ENCODE measurements around the gene CNN3. TPM values are rescaled to one million over a fixed set of nuclear protein-coding genes. Genes with fewer than 3 reads are reported as not detected.

CNN3 gene
- total and polyA plus RNA-seq, 8 donors = 31.7 to 143 (median 49.8) TPM

DNA sequence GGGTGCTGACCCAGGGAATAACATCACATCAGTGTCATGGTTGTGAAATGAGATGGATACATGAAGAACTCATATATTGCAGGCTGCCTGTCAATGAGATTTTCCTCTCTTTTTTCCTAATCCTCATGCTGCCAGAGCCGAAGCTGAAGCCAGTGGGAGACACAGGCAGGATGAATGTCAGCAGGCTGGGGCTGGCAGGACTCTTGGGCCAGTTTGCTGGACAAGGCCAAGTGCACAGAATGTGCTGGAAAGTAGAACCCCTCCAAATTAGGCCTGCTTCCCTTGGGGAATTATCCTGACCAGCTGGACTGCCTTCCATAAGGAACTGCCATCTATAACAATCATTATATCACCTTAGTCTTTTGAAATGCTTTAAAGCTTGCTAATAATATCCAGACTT lies 75.3 kb downstream of the CNN3 start:
- peaks cover 0 to 20% (median 4%) of the 10 kb centered on the region in 3 donors for H3K36me3 ChIP-seq
- H3K27ac ChIP-seq = no peak overlapping the region
- DNase-seq = no peak
- H3K9me3 ChIP-seq = no peaks in the 10 kb centered on the region
- H3K27me3 ChIP-seq = no peaks in the 10 kb centered on the region
- ATAC-seq = no peak
- H3K4me3 ChIP-seq = no peak overlapping the region
- WGBS, 2 donors = 72 to 87% methylated on average over 1 of the region's 1 CpG
- TF ChIP-seq, protein P1, sequence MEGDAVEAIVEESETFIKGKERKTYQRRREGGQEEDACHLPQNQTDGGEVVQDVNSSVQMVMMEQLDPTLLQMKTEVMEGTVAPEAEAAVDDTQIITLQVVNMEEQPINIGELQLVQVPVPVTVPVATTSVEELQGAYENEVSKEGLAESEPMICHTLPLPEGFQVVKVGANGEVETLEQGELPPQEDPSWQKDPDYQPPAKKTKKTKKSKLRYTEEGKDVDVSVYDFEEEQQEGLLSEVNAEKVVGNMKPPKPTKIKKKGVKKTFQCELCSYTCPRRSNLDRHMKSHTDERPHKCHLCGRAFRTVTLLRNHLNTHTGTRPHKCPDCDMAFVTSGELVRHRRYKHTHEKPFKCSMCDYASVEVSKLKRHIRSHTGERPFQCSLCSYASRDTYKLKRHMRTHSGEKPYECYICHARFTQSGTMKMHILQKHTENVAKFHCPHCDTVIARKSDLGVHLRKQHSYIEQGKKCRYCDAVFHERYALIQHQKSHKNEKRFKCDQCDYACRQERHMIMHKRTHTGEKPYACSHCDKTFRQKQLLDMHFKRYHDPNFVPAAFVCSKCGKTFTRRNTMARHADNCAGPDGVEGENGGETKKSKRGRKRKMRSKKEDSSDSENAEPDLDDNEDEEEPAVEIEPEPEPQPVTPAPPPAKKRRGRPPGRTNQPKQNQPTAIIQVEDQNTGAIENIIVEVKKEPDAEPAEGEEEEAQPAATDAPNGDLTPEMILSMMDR (IDR thresholded peaks at IDR 0.05) = no peak
- H3K4me1 ChIP-seq = peaks cover 0 to 14% (median 0%) of the 10 kb centered on the region in 3 donors
- no peak for FAIRE-seq
- intact Hi-C loops (cut with DNase I) = loop anchor here in 1 of 3 donors (5.0 to 10.0 kb wide), 2 partner anchors 63 to 191 kb away; no protein-coding TSS in a partner anchor

Other genes with a start within 250 kb of the CNN3 start
- 10 to 100 TPM; 17.3 to 52.5 (median 24.4) TPM for gene SLC44A3, start 106.8 kb downstream of the CNN3 start, total RNA-seq
- gene SLC44A3, start 106.8 kb downstream of the CNN3 start, polyA plus RNA-seq = 10 to 100 TPM; 13.0 to 22.6 TPM
- 1 to 10 TPM; 4.3 to 6.2 (median 5.7) TPM for gene ALG14, start 145.8 kb upstream of the CNN3 start, total RNA-seq
- 1 to 10 TPM; 1.1 to 1.3 TPM for gene ALG14, start 145.8 kb upstream of the CNN3 start, polyA plus RNA-seq
- gene TLCD4, start 190.2 kb upstream of the CNN3 start, total RNA-seq = 10 to 100 TPM; 12.3 to 19.5 (median 14.2) TPM
- gene TLCD4, start 190.2 kb upstream of the CNN3 start, polyA plus RNA-seq = 1 to 10 TPM; 2.1 to 4.5 TPM